Stimulated activated CD4-positive, alpha-beta T cell treated with anti-CD3 and anti-CD28 coated beads, Interleukin-15, amount 100 ng/mL, for 24 hours (primary cell): ENCODE measurements around the gene CACNA1G.

ENCODE experiments used
- DNase-seq: peaks from one replicate; pipeline ENCODE4 v3.0.0-alpha.2; 2020

The CACNA1G gene

DNA sequence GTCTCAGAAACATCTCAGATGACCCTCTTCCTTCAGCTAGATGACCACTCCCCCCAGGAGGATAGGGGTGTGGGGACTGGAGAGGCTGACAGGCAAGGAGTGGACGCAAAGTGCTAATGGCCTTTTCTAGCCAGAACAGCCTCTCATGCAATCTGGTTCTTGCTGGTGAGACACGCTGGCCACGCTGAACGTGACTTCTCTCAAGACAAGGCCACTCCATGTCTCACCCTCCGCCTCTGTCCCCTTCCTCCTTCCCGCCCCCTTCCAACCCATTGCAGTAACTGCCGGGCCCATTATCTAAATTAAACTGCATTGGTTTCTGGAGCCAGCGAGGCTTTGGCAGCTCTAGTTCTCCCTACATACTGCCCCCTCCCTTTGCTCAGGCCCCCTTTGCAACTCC is 9.5 kb downstream of the CACNA1G start:
- DNase-seq = no peak

DNA sequence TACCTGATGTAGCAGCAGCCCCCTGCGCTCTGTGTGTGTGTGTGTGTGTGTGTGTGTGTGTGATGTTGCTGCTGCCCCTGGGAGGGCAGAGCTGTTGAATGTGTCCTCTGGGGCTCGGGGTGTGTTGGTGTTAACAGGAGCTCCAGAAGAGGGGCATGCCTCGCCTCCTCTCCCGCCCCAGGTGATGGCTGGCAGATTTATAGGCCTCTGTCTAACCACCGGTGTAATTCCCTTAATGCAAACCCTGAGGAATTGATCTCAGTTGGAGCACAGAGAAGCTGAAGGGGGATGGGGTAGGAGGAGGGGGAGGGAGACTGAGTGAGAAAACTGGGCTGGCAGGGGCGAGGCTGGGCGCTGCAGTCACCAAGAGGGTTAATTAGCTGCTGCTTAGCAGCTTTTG is 10.0 kb downstream of the CACNA1G start:
- DNase-seq = no peak

DNA sequence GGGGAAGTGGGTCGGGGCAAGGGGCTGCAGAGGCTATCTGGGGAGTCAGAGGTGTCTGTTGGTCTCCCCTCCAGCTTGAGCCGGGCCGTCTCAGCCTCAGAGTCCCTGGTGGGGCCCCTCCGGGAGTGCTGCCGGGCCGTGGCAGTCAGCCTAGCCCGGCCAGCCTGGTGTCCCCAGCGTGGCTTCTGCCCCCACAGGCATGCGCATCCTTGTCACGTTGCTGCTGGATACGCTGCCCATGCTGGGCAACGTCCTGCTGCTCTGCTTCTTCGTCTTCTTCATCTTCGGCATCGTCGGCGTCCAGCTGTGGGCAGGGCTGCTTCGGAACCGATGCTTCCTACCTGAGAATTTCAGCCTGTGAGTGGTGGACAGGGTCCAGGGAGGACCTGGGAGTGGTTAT is 11.2 kb downstream of the CACNA1G start:
- DNase-seq = no peak

DNA sequence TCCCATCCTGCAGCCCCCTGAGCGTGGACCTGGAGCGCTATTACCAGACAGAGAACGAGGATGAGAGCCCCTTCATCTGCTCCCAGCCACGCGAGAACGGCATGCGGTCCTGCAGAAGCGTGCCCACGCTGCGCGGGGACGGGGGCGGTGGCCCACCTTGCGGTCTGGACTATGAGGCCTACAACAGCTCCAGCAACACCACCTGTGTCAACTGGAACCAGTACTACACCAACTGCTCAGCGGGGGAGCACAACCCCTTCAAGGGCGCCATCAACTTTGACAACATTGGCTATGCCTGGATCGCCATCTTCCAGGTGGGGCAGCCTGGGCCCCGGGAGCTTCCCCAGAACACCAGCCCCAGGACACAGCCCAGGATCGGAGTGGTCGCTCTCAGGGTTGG is 12.0 kb downstream of the CACNA1G start:
- no peak for DNase-seq

DNA sequence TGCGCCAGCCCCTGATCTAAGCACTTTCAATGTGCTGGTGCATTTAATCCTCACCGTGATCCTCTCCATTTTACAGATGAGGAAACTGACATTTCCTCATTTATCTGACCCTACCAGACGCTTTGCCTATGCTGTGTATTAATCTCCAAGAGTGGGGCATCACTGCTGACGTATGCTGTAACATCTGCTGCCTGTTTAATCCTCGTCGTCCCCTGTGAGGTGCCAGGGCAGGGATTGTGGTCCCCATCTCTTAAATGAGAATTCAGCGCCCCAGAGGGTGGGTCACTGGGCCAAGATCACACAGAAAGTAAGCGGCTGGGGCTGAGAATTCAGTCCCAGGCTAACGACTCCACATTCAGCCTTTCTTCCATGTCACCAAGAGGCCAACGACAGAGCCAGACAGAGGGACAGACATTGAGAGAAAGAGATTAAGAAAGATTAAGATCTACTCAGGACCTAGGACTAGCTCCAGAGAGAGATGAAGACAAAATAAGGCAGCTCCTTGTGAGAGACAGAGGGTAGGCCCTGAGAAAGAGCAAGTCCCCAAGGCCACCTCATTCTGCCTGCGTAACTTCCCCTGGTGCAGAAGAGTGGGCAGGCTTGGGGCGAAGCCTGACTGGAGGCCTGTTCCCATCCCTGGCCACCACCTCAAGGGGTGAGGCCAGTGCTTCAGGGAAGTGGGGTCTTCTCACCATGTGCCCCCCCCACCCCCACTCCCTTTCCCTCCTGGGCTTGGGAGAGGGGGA is 13.5 kb downstream of the CACNA1G start:
- no peak for DNase-seq

DNA sequence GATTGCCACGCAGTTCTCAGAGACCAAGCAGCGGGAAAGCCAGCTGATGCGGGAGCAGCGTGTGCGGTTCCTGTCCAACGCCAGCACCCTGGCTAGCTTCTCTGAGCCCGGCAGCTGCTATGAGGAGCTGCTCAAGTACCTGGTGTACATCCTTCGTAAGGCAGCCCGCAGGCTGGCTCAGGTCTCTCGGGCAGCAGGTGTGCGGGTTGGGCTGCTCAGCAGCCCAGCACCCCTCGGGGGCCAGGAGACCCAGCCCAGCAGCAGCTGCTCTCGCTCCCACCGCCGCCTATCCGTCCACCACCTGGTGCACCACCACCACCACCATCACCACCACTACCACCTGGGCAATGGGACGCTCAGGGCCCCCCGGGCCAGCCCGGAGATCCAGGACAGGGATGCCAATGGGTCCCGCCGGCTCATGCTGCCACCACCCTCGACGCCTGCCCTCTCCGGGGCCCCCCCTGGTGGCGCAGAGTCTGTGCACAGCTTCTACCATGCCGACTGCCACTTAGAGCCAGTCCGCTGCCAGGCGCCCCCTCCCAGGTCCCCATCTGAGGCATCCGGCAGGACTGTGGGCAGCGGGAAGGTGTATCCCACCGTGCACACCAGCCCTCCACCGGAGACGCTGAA is 15.2 kb downstream of the CACNA1G start:
- DNase-seq = no peak

GRCh38 chr17:50576864-50577263 is 16.3 kb downstream of the CACNA1G start:
- no peak for DNase-seq

DNA sequence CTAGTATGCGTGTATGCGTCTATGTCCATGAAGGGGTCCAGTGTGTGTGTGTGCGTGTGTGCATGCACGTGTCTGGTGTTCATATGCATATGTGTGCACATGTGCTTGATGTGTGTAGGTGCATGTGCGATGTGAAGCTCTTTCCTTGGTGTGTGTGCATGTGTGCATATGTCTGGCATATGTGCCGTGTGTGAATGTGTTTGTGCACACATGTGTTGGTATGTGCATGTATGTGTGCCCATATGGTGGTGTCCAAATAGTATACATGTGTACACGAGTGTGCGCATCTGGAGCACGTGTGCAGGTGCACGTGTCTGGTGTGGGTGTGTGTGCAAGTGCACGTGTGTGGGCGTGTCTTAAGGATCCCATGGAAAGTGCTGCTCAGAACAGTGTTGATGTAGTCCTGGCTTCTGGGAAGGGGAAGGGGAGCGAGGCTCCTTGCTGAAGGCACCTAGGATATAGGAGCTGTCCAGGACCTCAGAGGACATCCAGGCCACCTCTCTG is 17.0 kb downstream of the CACNA1G start:
- no peak for DNase-seq

- no peak for DNase-seq
Measured at GRCh38 chr17:50578173-50578572, 17.7 kb downstream of the CACNA1G start.

DNA sequence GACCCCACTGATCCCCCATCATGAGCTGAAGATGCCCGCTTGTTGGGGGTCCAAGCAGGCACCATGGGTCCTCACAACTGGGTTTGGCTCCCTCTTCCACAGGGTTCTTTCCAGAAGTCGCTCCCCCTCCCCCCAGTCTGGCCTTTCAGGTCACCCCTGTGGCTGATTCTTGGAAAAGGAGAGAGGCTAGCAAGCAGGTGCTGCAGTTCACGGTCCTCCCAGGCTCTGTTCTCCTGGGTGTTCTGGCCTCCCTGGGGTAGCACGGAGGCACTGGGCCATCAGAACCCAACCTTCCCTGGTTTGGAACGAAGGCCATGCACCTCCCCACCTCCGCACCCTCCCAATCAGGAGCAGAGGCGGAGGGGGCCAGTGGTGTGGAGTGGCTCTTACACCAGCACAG is 18.9 kb downstream of the CACNA1G start:
- DNase-seq = no peak

- no peak for DNase-seq
Measured at GRCh38 chr17:50580646-50581045, 20.1 kb downstream of the CACNA1G start.

- DNase-seq = no peak
Measured at GRCh38 chr17:50581316-50581715, 20.8 kb downstream of the CACNA1G start.

GRCh38 chr17:50582741-50583140 is 22.2 kb downstream of the CACNA1G start:
- no peak for DNase-seq

GRCh38 chr17:50583641-50584040 is 23.1 kb downstream of the CACNA1G start:
- DNase-seq = no peak

GRCh38 chr17:50584116-50584515 is 23.6 kb downstream of the CACNA1G start:
- no peak for DNase-seq

DNA sequence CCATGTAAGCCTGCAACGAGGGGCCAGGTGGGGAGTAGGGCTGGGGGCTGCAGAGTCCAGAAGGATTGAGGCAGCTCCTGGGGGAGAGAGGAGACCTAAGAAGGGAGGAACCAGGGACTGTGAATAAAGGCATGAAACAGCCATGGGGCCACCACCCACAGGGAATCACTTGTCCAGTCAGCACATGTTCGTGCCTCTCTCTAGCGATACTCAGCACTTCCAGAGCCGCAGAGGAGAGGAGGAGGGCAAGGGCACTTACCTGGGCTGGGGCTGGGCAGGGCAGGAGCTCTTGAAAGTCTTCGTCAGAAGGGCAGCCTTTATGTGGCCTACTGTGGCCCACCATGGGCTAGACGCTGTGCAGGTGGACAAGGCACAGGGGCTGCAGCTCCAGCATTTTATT is 24.2 kb downstream of the CACNA1G start:
- no peak for DNase-seq

- no peak for DNase-seq
Measured at GRCh38 chr17:50585346-50585745, 24.8 kb downstream of the CACNA1G start.

- DNase-seq = no peak
Measured at GRCh38 chr17:50585891-50586290, 25.4 kb downstream of the CACNA1G start.

GRCh38 chr17:50586421-50587247 is 26.1 kb downstream of the CACNA1G start:
- no peak for DNase-seq

GRCh38 chr17:50587571-50587970 is 27.1 kb downstream of the CACNA1G start:
- no peak for DNase-seq

GRCh38 chr17:50588391-50589049 is 28.0 kb downstream of the CACNA1G start:
- no peak for DNase-seq

DNA sequence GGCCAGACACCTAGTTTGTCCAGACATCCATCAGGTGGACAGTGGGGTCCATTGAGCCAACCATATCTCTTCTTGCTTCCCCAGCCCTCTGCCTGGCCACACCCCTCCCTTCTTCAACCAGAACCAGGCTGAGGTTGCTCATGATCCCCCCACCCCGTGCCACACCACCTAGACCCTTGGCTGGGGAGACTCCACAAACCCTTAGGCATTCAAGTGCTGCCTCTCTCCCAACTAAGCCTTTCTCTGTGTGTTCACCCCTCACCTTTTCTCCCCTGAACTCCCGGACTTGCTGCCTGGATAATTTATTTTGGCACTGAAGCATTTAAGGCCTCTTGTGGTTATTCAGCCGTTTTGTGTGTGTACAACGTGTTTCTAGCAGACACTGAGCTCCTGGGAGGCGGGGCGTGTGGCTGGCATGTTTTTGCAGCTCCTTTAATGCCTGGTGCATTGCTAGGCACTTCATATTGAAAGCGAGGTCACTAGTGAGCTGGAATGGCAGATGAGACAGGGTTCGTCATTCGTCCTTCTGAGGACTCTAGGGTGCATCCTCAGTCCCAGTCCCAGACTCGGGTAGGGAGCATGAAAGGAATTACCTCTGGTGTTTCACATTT is 28.7 kb downstream of the CACNA1G start:
- no peak for DNase-seq
